NB4 (cell line): ENCODE data around the gene NENF.

Source experiments
- DNase-seq: peaks from one replicate; pipeline ENCODE4 v3.0.0; 2010; ENCODE audit warnings: low read depth
- H3K4me3 ChIP-seq: one replicate; pipeline ENCODE4 v1.5.1; 2011; ENCODE audit warnings: mild to moderate bottlenecking, low read depth, low read length, moderate library complexity
- MYC ChIP-seq: IDR thresholded peaks from 2 replicates; pipeline ENCODE4 v1.6.1; 2011; ENCODE audit warnings: low read depth, low read length
- POLR2A ChIP-seq: IDR thresholded peaks from 2 replicates; pipeline ENCODE4 v1.6.1; 2011; ENCODE audit warnings: mild to moderate bottlenecking; ENCODE audit not compliant: insufficient read length; ENCODE audit errors: extremely low read depth
- TF ChIP-seq, protein P1 (sequence below): IDR thresholded peaks from one replicate; pipeline ENCODE4 v1.5.1; 2012; ENCODE audit warnings: low read depth, low read length
- TF ChIP-seq, protein P2 (sequence below): IDR thresholded peaks from 2 replicates; pipeline ENCODE4 v1.6.1; 2011; ENCODE audit warnings: low read depth, low read length

NENF gene

DNA sequence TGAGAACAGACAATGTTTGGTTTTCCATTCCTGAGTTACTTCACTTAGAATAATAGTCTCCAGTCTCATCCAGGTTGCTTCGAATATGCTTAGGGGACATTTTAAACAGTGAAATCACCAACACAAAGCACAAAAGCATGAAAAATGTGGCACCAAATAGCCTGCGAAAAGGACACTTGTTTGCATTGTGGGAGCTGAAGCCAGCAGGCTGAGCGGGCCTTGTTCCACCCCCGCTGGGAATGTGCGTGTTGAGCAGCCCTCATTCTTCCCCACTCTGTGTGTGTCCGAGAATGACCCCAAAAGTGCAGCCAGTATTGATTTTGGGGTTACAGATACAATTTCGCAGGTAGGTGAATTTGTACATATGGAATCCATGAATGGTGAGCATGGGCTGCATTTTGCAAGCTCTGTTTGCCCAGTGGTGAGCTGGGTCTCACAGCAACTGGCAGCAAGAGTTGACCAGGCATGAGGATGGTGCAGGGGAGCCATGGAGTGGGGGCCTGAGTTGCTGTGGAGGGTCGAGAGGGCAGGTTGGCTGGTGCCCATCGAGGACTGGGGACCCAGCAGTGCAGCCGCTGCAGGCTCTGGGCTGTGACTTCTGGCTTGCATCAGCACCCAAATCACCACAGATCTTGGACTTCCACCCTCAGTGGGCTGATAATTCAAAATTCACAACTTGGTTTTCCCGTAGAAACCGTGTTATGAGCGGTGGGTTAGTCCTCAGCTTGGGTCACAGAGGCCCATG is 29.4 kb downstream of the NENF start:
- DNase-seq = no peak
- TF ChIP-seq POLR2A = no peak
- TF ChIP-seq MYC = no peak
- TF ChIP-seq, protein P1, sequence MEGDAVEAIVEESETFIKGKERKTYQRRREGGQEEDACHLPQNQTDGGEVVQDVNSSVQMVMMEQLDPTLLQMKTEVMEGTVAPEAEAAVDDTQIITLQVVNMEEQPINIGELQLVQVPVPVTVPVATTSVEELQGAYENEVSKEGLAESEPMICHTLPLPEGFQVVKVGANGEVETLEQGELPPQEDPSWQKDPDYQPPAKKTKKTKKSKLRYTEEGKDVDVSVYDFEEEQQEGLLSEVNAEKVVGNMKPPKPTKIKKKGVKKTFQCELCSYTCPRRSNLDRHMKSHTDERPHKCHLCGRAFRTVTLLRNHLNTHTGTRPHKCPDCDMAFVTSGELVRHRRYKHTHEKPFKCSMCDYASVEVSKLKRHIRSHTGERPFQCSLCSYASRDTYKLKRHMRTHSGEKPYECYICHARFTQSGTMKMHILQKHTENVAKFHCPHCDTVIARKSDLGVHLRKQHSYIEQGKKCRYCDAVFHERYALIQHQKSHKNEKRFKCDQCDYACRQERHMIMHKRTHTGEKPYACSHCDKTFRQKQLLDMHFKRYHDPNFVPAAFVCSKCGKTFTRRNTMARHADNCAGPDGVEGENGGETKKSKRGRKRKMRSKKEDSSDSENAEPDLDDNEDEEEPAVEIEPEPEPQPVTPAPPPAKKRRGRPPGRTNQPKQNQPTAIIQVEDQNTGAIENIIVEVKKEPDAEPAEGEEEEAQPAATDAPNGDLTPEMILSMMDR = no peak
- TF ChIP-seq, protein P2, sequence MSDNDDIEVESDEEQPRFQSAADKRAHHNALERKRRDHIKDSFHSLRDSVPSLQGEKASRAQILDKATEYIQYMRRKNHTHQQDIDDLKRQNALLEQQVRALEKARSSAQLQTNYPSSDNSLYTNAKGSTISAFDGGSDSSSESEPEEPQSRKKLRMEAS = no peak
- no peak overlapping the region for H3K4me3 ChIP-seq

DNA sequence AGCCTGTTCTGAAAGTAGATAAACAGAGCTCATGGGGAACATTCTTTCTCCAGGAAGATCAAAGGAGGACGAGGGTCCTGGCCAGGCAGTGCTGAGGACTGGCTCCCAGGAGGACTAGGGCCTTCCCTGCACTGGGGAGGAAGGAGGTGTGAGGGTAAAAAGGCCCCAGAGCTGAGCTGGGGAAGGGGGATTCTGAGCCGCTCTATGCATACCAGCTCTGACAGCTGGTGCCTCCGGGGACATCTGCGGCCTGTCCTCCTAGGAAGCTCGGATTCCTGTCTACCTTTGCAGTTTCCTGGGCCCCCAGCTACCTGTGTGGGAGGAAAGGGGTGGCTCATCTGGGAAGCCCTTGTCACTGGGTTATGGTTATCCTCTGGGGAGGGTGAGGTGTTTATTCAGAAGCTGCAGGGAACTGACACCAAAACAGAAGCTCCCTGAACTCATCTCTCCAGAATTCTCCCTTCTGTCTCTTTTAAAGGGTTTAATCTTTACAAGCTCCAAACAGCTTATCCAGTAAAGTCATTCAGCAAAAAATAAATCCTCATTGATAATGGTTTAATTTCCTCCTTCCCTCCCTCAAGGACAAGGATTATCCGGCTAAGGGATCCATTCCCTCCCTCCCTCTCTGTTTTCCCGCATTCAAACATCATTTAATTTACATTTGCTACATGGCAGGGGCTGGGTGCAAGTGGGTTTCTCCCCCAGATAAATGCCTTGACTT is 31.0 kb downstream of the NENF start:
- no peak overlapping the region for H3K4me3 ChIP-seq
- DNase-seq = no peak
- no peak for TF ChIP-seq POLR2A
- TF ChIP-seq, protein P1 = no peak
- TF ChIP-seq MYC = no peak
- TF ChIP-seq, protein P2 = no peak

DNA sequence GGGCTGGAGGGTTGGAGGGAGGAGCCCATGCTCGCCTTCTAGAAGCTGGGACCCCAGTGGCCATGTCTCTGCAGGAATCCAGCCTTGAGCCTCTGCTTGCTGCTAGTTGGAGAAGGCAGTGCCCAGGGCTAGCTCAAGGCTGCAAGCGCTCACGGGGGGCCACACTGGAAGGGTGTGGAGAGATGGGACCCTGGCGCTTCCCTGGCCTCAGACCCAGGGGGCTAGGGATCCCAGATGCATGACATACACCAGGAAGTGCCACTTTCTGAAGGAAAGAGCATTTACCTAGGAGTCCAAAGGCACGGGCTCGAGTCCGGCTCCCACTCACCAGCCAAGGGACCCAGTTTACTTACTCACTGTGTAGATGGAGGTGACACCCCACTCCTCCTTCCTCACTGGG is 32.6 kb downstream of the NENF start:
- DNase-seq = no peak
- TF ChIP-seq, protein P1 = no peak
- TF ChIP-seq POLR2A (no peak), MYC (no peak)
- TF ChIP-seq, protein P2 = no peak
- H3K4me3 ChIP-seq = no peak overlapping the region

GRCh38 chr1:212466437-212466836 is 33.7 kb downstream of the NENF start:
- H3K4me3 ChIP-seq = no peak overlapping the region
- TF ChIP-seq, protein P1 = no peak
- TF ChIP-seq, protein P2 = no peak
- TF ChIP-seq POLR2A = no peak
- TF ChIP-seq MYC = no peak

GRCh38 chr1:212466898-212467650 is 34.4 kb downstream of the NENF start:
- TF ChIP-seq, protein P2 = no peak
- TF ChIP-seq, protein P1 = no peak
- TF ChIP-seq MYC (no peak), POLR2A (no peak)

More at GRCh38 chr1:212466437-212466836, 33.7 kb downstream of the NENF start:
- DNase-seq = no peak

More at GRCh38 chr1:212466898-212467650, 34.4 kb downstream of the NENF start:
- no peak overlapping the region for H3K4me3 ChIP-seq
- DNase-seq = no peak
